ENCODE measurements around the gene TMEM156. TPM values are rescaled to one million over a fixed set of nuclear protein-coding genes. Genes with fewer than 3 reads are reported as not detected.

Gene TMEM156
- total and polyA plus RNA-seq, 4 donors: 0.58 to 0.70 (median 0.64) TPM

DNA sequence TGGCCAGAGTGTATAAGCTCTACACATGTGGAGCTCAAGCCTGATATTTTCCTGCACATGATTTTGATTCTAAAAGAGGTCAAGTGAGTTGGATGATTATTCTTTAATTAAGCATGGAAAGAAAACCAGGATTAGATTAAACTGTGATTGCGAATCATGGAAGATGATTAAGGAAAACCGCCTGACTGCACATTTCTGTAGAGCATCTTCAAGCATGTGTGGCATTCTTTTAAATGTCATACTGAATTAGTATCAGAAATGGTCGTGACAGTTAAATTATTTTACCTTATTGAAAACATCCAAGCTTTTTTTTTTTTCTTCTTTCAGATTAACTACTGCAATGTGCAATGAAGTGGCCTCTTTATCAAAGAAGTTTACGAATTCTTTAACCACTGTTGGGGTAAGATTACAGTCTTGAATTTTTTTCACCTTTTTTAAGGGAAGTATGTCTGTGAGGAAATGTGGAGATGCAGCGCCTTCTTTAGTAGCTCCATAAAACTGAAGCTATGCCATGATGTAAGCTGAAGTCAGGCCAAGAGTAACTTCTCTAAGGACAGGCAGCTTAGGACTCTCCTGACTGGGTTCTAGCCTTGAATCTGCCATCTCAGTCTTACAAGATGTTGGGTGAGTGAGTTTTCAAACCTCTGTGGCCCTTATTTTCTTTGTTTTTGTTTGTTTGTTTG, 96.7 kb downstream of the TMEM156 start:
- 93% methylated on average over 5 of the region's 5 CpGs for WGBS
- Histone ChIP-seq H3K36me3 (ENCODE audit: control insufficient read depth in 4 of 4, insufficient read depth in 3 of 4, low read depth in 1 of 4, low read length in 3 of 4) (peaks cover 8 to 77% (median 51%) of the 10 kb centered on the region in 4 donors), H3K9me3 (ENCODE audit: control insufficient read depth in 4 of 4, low read length in 3 of 4) (no peaks in the 10 kb centered on the region), H3K27ac (ENCODE audit: low read depth in 1 of 2, low read length in 2 of 2) (no peak overlapping the region), H3K9ac (ENCODE audit: low read depth in 1 of 2, low read length in 2 of 2) (no peak overlapping the region), H3K4me3 (ENCODE audit: low read depth in 1 of 3, low read length in 3 of 3) (no peak overlapping the region), H3K4me1 (ENCODE audit: control insufficient read depth in 4 of 4, insufficient read depth in 4 of 4, low read length in 3 of 4) (no peaks in the 10 kb centered on the region), H3K27me3 (ENCODE audit: control insufficient read depth in 4 of 4, insufficient read depth in 4 of 4, low read length in 3 of 4) (no peaks in the 10 kb centered on the region)
- no peak for DNase-seq (ENCODE audit: low spot score)
- TF ChIP-seq TAF1 (conservative IDR thresholded peaks at IDR 0.05) (no peak), NR2F2 (IDR thresholded peaks at IDR 0.05) (no peak), RAD21 (IDR thresholded peaks at IDR 0.05) (no peak), FOXA2 (IDR thresholded peaks at IDR 0.05) (no peak), GABPA (IDR thresholded peaks at IDR 0.05 in 1 of 2, conservative IDR thresholded peaks at IDR 0.05 in 1 of 2) (no peak), MAX (IDR thresholded peaks at IDR 0.05) (no peak), HNF4A (conservative IDR thresholded peaks at IDR 0.05) (no peak), HNF4G (IDR thresholded peaks at IDR 0.05) (no peak), RXRA (IDR thresholded peaks at IDR 0.05) (no peak)
- TF ChIP-seq, protein P1, sequence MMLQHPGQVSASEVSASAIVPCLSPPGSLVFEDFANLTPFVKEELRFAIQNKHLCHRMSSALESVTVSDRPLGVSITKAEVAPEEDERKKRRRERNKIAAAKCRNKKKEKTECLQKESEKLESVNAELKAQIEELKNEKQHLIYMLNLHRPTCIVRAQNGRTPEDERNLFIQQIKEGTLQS (IDR thresholded peaks at IDR 0.05): no peak
- TF ChIP-seq, protein P2, sequence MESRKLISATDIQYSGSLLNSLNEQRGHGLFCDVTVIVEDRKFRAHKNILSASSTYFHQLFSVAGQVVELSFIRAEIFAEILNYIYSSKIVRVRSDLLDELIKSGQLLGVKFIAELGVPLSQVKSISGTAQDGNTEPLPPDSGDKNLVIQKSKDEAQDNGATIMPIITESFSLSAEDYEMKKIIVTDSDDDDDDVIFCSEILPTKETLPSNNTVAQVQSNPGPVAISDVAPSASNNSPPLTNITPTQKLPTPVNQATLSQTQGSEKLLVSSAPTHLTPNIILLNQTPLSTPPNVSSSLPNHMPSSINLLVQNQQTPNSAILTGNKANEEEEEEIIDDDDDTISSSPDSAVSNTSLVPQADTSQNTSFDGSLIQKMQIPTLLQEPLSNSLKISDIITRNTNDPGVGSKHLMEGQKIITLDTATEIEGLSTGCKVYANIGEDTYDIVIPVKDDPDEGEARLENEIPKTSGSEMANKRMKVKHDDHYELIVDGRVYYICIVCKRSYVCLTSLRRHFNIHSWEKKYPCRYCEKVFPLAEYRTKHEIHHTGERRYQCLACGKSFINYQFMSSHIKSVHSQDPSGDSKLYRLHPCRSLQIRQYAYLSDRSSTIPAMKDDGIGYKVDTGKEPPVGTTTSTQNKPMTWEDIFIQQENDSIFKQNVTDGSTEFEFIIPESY (IDR thresholded peaks at IDR 0.05): no peak
- TF ChIP-seq, protein P3, sequence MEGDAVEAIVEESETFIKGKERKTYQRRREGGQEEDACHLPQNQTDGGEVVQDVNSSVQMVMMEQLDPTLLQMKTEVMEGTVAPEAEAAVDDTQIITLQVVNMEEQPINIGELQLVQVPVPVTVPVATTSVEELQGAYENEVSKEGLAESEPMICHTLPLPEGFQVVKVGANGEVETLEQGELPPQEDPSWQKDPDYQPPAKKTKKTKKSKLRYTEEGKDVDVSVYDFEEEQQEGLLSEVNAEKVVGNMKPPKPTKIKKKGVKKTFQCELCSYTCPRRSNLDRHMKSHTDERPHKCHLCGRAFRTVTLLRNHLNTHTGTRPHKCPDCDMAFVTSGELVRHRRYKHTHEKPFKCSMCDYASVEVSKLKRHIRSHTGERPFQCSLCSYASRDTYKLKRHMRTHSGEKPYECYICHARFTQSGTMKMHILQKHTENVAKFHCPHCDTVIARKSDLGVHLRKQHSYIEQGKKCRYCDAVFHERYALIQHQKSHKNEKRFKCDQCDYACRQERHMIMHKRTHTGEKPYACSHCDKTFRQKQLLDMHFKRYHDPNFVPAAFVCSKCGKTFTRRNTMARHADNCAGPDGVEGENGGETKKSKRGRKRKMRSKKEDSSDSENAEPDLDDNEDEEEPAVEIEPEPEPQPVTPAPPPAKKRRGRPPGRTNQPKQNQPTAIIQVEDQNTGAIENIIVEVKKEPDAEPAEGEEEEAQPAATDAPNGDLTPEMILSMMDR (IDR thresholded peaks at IDR 0.05; ENCODE audit: low read depth, low read length, missing input control): no peak

GRCh38 chr4:38931125-38931524, 101.1 kb downstream of the TMEM156 start:
- TF ChIP-seq HNF4A (conservative IDR thresholded peaks at IDR 0.05): no peak
- TF ChIP-seq GABPA (IDR thresholded peaks at IDR 0.05 in 1 of 2, conservative IDR thresholded peaks at IDR 0.05 in 1 of 2): no peak
- TF ChIP-seq, protein P1 (IDR thresholded peaks at IDR 0.05): no peak
- TF ChIP-seq JUND (IDR thresholded peaks at IDR 0.05): no peak
- no peak for TF ChIP-seq NR2F2 (IDR thresholded peaks at IDR 0.05)
- TF ChIP-seq FOXA1 (IDR thresholded peaks at IDR 0.05): no peak
- TF ChIP-seq FOXA2 (IDR thresholded peaks at IDR 0.05): no peak
- TF ChIP-seq, protein P3 (IDR thresholded peaks at IDR 0.05; ENCODE audit: low read depth, low read length, missing input control): no peak
- TF ChIP-seq HNF4G (IDR thresholded peaks at IDR 0.05): no peak
- TF ChIP-seq YY1 (IDR thresholded peaks at IDR 0.05): no peak
- no peak for TF ChIP-seq RAD21 (IDR thresholded peaks at IDR 0.05)
- no peak for TF ChIP-seq REST (IDR thresholded peaks at IDR 0.05)
- TF ChIP-seq SP1 (IDR thresholded peaks at IDR 0.05): no peak
- TF ChIP-seq TAF1 (conservative IDR thresholded peaks at IDR 0.05): no peak
- no peak for TF ChIP-seq EGR1 (IDR thresholded peaks at IDR 0.05; ENCODE audit: low read depth in 2 of 2)
- TF ChIP-seq, protein P2 (IDR thresholded peaks at IDR 0.05): no peak
- Histone ChIP-seq H3K4me1 (ENCODE audit: control insufficient read depth in 4 of 4, insufficient read depth in 4 of 4, low read length in 3 of 4) (no peaks in the 10 kb centered on the region), H3K27me3 (ENCODE audit: control insufficient read depth in 4 of 4, insufficient read depth in 4 of 4, low read length in 3 of 4) (no peaks in the 10 kb centered on the region), H3K9me3 (ENCODE audit: control insufficient read depth in 4 of 4, low read length in 3 of 4) (no peaks in the 10 kb centered on the region), H3K9ac (ENCODE audit: low read depth in 1 of 2, low read length in 2 of 2) (no peak overlapping the region), H3K36me3 (ENCODE audit: control insufficient read depth in 4 of 4, insufficient read depth in 3 of 4, low read depth in 1 of 4, low read length in 3 of 4) (peaks cover 9 to 78% (median 54%) of the 10 kb centered on the region in 4 donors), H3K4me3 (ENCODE audit: low read depth in 1 of 3, low read length in 3 of 3) (no peak overlapping the region), H3K27ac (ENCODE audit: low read depth in 1 of 2, low read length in 2 of 2) (no peak overlapping the region)
- 89% methylated on average over 5 of the region's 5 CpGs for WGBS
- no peak for DNase-seq (ENCODE audit: low spot score)
